ENCODE measurements around the gene ZNF674.

Gene ZNF674

DNA sequence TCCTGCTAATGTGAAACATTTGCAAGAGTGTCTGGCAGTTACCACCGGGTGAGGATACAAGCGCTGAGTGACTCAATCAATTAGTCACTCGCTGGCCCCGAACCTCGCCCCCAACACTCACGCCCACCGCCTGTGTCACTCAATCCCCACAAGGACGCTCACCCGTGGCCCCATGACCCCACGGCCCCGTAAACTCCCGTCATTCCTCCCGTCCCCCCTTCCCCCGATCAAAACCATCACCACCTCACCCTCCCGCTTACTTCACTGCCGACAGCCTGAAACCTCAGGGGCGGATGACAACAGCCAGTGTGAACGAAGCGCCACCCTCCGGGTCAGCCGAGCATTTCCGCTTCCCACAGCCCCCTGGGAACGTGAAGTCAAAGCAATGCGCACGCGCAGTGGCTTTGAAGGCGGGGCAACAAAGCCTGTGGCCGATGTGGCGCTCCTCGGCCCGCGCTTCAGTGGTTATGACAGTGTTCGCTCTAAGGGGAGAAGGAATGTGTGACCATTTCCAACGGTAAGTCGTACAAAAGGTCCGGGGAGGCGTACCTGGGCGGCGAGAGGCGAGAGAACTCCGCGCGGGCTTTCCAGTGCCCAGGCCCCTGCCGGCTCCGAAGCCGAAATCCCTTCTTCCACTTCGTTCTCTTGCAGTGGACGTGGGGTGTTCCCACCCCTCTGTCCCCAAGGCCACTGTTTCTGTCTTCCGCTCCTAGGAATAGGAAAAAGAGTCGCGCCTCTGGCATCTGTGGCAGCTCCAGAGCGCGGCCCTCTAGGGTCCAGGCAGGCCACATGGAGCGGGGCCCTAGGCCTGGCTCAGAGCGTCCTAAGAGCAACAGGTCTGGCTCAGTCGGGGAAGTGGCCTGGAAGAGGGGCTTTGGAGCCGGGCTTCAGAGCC lies at the start of gene ZNF674:
Gene ZNF674 (minus strand): TSS at position 311 of the 895 bp plus-strand sequence. CDS start 3,334 bp downstream, outside the sequence.
- H3K27me3 ChIP-seq (ENCODE audit: control insufficient read depth in 1 of 2, insufficient read depth in 2 of 2, low read length in 2 of 2): peaks cover 0 to 9% of the 10 kb centered on the region in 2 donors
- no peaks in the 10 kb centered on the region for H3K36me3 ChIP-seq (ENCODE audit: control insufficient read depth in 2 of 2, insufficient read depth in 2 of 2, low read length in 2 of 2)
- peak within 1 kb of the TSS; percentile 82 for H3K4me3 ChIP-seq (ENCODE audit: low read length in 2 of 2)
- peak within 1 kb of the TSS; percentile 90 to 93 for H3K9ac ChIP-seq (ENCODE audit: low read length in 2 of 2)
- peak within 1 kb of the TSS; percentile 70 for H3K27ac ChIP-seq (ENCODE audit: low read length)
- peaks cover 6% of the 10 kb centered on the region for H3K4me1 ChIP-seq (ENCODE audit: control insufficient read depth, insufficient read depth, low read length)
- no peaks in the 10 kb centered on the region for H3K9me3 ChIP-seq (ENCODE audit: control insufficient read depth in 2 of 2, low read length in 2 of 2)

DNA sequence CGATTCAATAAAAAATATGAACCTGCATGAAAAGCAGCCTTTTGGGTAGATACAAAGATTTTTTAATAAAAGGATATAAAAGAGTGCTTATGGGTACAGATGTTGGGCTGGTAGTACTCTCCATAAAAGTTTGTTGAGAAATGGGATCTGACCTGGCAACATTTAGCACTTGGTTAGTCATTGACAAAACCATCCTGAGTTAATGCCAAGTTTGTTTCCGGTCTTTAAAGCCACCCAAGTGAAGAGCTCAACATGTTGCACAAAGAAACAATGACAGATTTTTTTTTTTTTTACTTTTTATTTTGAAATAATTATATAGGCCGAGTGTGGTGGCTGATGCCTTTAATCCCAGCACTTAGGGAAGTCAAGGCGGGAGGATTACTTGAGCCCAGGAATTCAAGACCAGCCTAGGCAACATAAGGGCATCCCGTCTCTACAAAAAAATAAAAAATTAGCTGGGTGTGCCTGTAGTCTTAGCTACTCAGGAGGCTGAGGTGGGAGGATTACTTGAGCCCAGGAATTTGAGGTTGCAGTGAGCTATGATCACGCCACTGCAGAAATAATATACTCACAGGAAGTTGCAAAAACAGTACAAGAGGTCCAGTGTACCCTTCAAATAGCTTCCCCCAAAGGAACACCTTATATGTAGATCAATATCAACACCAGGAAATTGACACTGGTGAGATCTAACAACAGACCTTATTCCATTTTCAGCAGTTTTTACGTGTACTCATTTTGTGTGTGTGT lies 44.9 kb upstream of the ZNF674 start:
- H3K9me3 ChIP-seq (ENCODE audit: control insufficient read depth in 2 of 2, low read length in 2 of 2): no peaks in the 10 kb centered on the region
- peaks cover 0 to 2% of the 10 kb centered on the region in 2 donors for H3K27me3 ChIP-seq (ENCODE audit: control insufficient read depth in 1 of 2, insufficient read depth in 2 of 2, low read length in 2 of 2)
- no peaks in the 10 kb centered on the region for H3K36me3 ChIP-seq (ENCODE audit: control insufficient read depth in 2 of 2, insufficient read depth in 2 of 2, low read length in 2 of 2)
- H3K27ac ChIP-seq (ENCODE audit: low read length): no peak overlapping the region
- no peak overlapping the region for H3K4me3 ChIP-seq (ENCODE audit: low read length in 2 of 2)
- peaks cover 2% of the 10 kb centered on the region for H3K4me1 ChIP-seq (ENCODE audit: control insufficient read depth, insufficient read depth, low read length)
- no peak overlapping the region for H3K9ac ChIP-seq (ENCODE audit: low read length in 2 of 2)

DNA sequence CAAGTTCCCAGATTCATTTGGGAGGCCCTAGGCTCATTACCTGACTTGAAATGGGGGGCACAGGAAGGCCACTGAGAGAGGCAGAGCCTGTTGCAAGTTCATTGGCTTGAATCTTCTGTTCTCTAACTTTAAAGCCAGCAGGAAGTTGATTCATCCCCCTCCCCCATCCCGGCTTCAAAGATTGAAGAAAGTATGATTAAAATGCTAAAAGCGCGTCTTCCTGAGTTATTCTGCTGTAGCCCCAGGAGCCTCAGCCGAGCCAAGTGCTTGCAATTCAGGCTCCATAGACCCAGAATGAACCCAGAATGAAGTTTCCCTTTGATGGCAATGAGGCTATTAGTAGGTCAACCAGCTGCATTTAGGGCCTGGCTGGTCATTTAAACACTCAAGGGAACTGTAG lies 43.0 kb upstream of the ZNF674 start:
- Histone ChIP-seq H3K9ac (ENCODE audit: low read length in 2 of 2) (no peak overlapping the region), H3K36me3 (ENCODE audit: control insufficient read depth in 2 of 2, insufficient read depth in 2 of 2, low read length in 2 of 2) (no peaks in the 10 kb centered on the region), H3K4me3 (ENCODE audit: low read length in 2 of 2) (no peak overlapping the region), H3K27ac (ENCODE audit: low read length) (no peak overlapping the region), H3K9me3 (ENCODE audit: control insufficient read depth in 2 of 2, low read length in 2 of 2) (no peaks in the 10 kb centered on the region), H3K27me3 (ENCODE audit: control insufficient read depth in 1 of 2, insufficient read depth in 2 of 2, low read length in 2 of 2) (peaks cover 0 to 2% of the 10 kb centered on the region in 2 donors), H3K4me1 (ENCODE audit: control insufficient read depth, insufficient read depth, low read length) (peaks cover 5% of the 10 kb centered on the region)

DNA sequence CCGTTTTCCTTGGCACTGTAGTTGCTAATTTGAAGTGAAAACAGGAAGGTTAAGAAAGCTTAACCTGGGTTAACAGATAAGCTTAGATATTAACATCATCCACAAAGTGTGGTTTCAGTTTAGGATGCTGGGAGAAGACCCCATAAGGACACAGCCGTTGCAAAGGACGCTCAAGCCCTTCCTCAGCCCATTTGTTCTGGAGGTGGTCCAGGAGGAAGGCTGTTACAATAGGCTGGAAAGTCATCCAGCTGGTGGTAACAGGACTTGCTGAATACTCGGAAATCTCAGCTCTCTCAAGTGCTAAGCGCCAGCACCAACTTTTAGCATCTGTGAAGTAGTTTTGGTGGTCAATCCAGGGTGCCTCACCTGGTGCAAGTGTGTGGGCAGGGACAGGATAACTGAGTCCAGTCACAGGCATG lies 42.5 kb upstream of the ZNF674 start:
- Histone ChIP-seq H3K27ac (ENCODE audit: low read length) (no peak overlapping the region), H3K27me3 (ENCODE audit: control insufficient read depth in 1 of 2, insufficient read depth in 2 of 2, low read length in 2 of 2) (peaks cover 0 to 2% of the 10 kb centered on the region in 2 donors), H3K4me3 (ENCODE audit: low read length in 2 of 2) (no peak overlapping the region), H3K36me3 (ENCODE audit: control insufficient read depth in 2 of 2, insufficient read depth in 2 of 2, low read length in 2 of 2) (no peaks in the 10 kb centered on the region), H3K9ac (ENCODE audit: low read length in 2 of 2) (no peak overlapping the region), H3K9me3 (ENCODE audit: control insufficient read depth in 2 of 2, low read length in 2 of 2) (no peaks in the 10 kb centered on the region), H3K4me1 (ENCODE audit: control insufficient read depth, insufficient read depth, low read length) (peaks cover 5% of the 10 kb centered on the region)

DNA sequence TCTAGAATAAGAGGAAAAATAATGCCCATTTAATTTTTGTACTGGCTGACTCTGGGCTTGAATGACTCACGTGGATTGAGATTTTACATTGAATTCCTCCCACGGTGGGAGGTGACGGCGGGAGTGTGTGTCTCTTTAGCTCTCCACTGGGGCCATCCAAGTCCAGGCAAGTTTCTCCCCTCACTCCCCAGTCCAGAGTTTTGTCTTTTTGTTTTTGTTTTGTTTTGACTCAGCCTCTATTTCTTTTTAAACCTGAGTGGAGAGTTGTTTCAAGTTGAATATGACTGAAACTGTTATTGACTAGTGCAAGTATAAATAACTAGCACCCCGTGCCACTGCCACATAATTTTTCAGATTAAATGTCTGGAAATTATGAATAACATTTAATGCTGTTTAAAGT lies 41.9 kb upstream of the ZNF674 start:
- Histone ChIP-seq H3K27ac (ENCODE audit: low read length) (no peak overlapping the region), H3K27me3 (ENCODE audit: control insufficient read depth in 1 of 2, insufficient read depth in 2 of 2, low read length in 2 of 2) (peaks cover 0 to 2% of the 10 kb centered on the region in 2 donors)

DNA sequence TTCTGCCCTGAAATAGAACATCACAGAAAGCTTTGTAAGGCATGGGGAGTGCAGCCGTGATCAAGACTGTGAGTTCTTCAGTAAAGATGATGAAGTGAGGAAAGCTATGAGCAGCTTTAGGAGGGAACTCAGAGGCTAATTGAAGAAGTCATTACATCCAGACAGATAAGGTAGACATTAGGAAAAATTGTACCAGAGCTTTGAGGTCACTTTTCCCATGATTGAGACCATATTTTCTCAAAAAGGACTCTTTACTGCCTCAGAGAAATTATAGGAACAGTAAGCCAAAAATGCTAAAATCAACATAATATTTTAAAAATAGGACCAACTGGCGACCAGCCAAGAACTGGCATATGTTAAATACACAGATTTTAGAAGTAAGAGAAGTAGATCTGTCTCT lies 39.5 kb upstream of the ZNF674 start:
- no peak overlapping the region for H3K27ac ChIP-seq (ENCODE audit: low read length)
- no peak overlapping the region for H3K4me3 ChIP-seq (ENCODE audit: low read length in 2 of 2)
- H3K36me3 ChIP-seq (ENCODE audit: control insufficient read depth in 2 of 2, insufficient read depth in 2 of 2, low read length in 2 of 2): no peaks in the 10 kb centered on the region
- no peak overlapping the region for H3K9ac ChIP-seq (ENCODE audit: low read length in 2 of 2)
- peaks cover 0 to 2% of the 10 kb centered on the region in 2 donors for H3K27me3 ChIP-seq (ENCODE audit: control insufficient read depth in 1 of 2, insufficient read depth in 2 of 2, low read length in 2 of 2)
- peaks cover 5% of the 10 kb centered on the region for H3K4me1 ChIP-seq (ENCODE audit: control insufficient read depth, insufficient read depth, low read length)
- H3K9me3 ChIP-seq (ENCODE audit: control insufficient read depth in 2 of 2, low read length in 2 of 2): no peaks in the 10 kb centered on the region

More for the DNA sequence above, 41.9 kb upstream of the ZNF674 start:
- no peak overlapping the region for H3K9ac ChIP-seq (ENCODE audit: low read length in 2 of 2)
- H3K4me3 ChIP-seq (ENCODE audit: low read length in 2 of 2): no peak overlapping the region
- no peaks in the 10 kb centered on the region for H3K9me3 ChIP-seq (ENCODE audit: control insufficient read depth in 2 of 2, low read length in 2 of 2)
- peaks cover 5% of the 10 kb centered on the region for H3K4me1 ChIP-seq (ENCODE audit: control insufficient read depth, insufficient read depth, low read length)
- H3K36me3 ChIP-seq (ENCODE audit: control insufficient read depth in 2 of 2, insufficient read depth in 2 of 2, low read length in 2 of 2): no peaks in the 10 kb centered on the region

DNA sequence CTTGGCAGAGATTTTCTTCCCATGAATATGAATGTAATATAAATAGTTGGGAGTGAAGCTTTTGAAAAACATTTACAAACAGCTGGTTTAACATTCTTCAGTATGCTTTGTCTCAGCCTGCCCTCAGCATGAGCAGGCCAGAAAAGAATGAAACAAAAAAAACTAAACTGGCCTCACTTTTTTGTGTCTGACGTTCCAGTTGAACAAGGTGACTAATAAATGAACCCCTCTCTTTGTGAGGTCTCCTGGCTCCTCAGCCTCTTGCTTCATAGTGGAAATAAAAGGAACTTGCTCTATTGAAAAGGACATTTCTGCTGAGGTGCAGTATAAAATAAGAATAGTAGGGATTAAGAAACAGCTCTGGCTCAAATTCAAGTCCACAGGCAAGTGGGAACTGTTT lies 37.7 kb upstream of the ZNF674 start:
- H3K4me3 ChIP-seq (ENCODE audit: low read length in 2 of 2): no peak overlapping the region
- peaks cover 3% of the 10 kb centered on the region for H3K4me1 ChIP-seq (ENCODE audit: control insufficient read depth, insufficient read depth, low read length)
- no peak overlapping the region for H3K9ac ChIP-seq (ENCODE audit: low read length in 2 of 2)
- H3K27me3 ChIP-seq (ENCODE audit: control insufficient read depth in 1 of 2, insufficient read depth in 2 of 2, low read length in 2 of 2): peaks cover 0 to 4% of the 10 kb centered on the region in 2 donors
- no peak overlapping the region for H3K27ac ChIP-seq (ENCODE audit: low read length)
- H3K36me3 ChIP-seq (ENCODE audit: control insufficient read depth in 2 of 2, insufficient read depth in 2 of 2, low read length in 2 of 2): no peaks in the 10 kb centered on the region
- no peaks in the 10 kb centered on the region for H3K9me3 ChIP-seq (ENCODE audit: control insufficient read depth in 2 of 2, low read length in 2 of 2)

DNA sequence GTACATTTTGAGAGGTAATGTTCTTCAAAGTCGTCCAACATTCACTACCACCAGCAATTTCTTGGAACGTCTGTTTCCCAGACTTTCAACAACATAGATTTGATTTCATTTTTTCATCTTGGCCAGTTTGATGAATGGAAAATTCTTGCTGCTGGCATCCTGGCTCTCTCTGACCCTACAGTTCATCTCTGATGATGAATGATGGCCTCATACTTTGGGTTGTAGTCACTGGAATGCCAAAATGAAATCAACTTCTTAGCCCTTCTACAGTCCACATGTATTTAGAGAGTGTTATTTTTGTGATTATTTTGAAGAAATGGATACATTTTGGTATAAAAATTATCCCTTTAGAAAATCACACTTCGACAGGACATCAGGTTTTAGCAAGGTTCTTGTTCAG lies 37.1 kb upstream of the ZNF674 start:
- H3K4me1 ChIP-seq (ENCODE audit: control insufficient read depth, insufficient read depth, low read length): peaks cover 3% of the 10 kb centered on the region
- H3K9ac ChIP-seq (ENCODE audit: low read length in 2 of 2): no peak overlapping the region
- peaks cover 0 to 4% of the 10 kb centered on the region in 2 donors for H3K27me3 ChIP-seq (ENCODE audit: control insufficient read depth in 1 of 2, insufficient read depth in 2 of 2, low read length in 2 of 2)
- H3K27ac ChIP-seq (ENCODE audit: low read length): no peak overlapping the region
- no peaks in the 10 kb centered on the region for H3K9me3 ChIP-seq (ENCODE audit: control insufficient read depth in 2 of 2, low read length in 2 of 2)
- no peaks in the 10 kb centered on the region for H3K36me3 ChIP-seq (ENCODE audit: control insufficient read depth in 2 of 2, insufficient read depth in 2 of 2, low read length in 2 of 2)
- H3K4me3 ChIP-seq (ENCODE audit: low read length in 2 of 2): no peak overlapping the region

DNA sequence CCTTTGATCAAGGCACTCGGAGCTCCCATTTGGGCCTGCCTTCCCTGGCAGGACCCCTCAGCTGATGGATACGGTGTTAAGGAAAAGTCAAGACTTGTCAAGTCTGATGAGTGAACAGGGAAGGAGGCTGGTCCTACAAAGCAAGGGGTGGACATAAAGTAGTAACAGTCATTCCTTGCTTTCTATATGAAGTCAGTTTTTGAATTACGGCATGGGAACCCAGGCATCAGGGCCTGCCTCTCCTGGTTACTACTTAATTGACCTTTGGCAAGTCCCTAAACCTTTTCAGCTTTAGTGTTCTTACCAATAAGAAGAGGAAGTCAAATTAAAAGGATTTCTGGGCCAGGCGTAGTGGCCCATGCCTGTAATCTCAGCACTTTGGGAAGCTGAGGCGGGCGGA lies 35.4 kb upstream of the ZNF674 start:
- Histone ChIP-seq H3K27ac (ENCODE audit: low read length) (no peak overlapping the region), H3K4me3 (ENCODE audit: low read length in 2 of 2) (no peak overlapping the region), H3K36me3 (ENCODE audit: control insufficient read depth in 2 of 2, insufficient read depth in 2 of 2, low read length in 2 of 2) (no peaks in the 10 kb centered on the region), H3K4me1 (ENCODE audit: control insufficient read depth, insufficient read depth, low read length) (peaks cover 5% of the 10 kb centered on the region), H3K27me3 (ENCODE audit: control insufficient read depth in 1 of 2, insufficient read depth in 2 of 2, low read length in 2 of 2) (peaks cover 2 to 9% of the 10 kb centered on the region in 2 donors), H3K9me3 (ENCODE audit: control insufficient read depth in 2 of 2, low read length in 2 of 2) (no peaks in the 10 kb centered on the region), H3K9ac (ENCODE audit: low read length in 2 of 2) (no peak overlapping the region)

DNA sequence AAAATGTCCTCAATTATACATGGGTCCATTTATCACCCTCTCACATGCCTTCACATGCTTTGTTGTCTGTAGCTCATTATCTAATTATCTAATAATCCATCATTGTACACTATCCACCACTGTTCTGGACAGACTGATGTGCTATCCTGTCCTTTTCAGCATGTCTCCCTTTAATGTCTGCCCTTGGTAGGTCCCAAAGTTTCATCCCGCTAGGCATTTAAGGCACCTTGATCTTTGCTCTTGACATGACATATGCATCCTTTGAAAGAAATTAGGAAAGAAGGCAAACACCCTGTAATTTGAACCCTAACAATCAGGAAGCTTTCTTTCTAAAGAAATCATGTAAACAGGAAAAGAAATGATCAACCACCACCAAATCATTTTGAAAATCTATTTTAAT lies 34.0 kb upstream of the ZNF674 start:
- H3K4me3 ChIP-seq (ENCODE audit: low read length in 2 of 2): no peak overlapping the region
- H3K4me1 ChIP-seq (ENCODE audit: control insufficient read depth, insufficient read depth, low read length): peaks cover 13% of the 10 kb centered on the region
- H3K36me3 ChIP-seq (ENCODE audit: control insufficient read depth in 2 of 2, insufficient read depth in 2 of 2, low read length in 2 of 2): no peaks in the 10 kb centered on the region
- H3K9ac ChIP-seq (ENCODE audit: low read length in 2 of 2): no peak overlapping the region
- H3K27me3 ChIP-seq (ENCODE audit: control insufficient read depth in 1 of 2, insufficient read depth in 2 of 2, low read length in 2 of 2): peaks cover 8 to 11% of the 10 kb centered on the region in 2 donors
- no peak overlapping the region for H3K27ac ChIP-seq (ENCODE audit: low read length)
- H3K9me3 ChIP-seq (ENCODE audit: control insufficient read depth in 2 of 2, low read length in 2 of 2): no peaks in the 10 kb centered on the region

All from stomach smooth muscle (tissue), 2 donors.